Ishikawa (cell line): ENCODE measurements around the gene ATP5MC2.

Source experiments
- EP300 ChIP-seq: IDR thresholded peaks from 2 replicates; pipeline ENCODE4 v1.6.1; 2012; ENCODE audit warnings: borderline replicate concordance
- TAF1 ChIP-seq: IDR thresholded peaks from 2 replicates; pipeline ENCODE4 v1.6.1; 2012; ENCODE audit warnings: low read depth, mild to moderate bottlenecking
- YY1 ChIP-seq: IDR thresholded peaks from 2 replicates; pipeline ENCODE4 v1.6.1; 2012; ENCODE audit warnings: low read depth

DNA sequence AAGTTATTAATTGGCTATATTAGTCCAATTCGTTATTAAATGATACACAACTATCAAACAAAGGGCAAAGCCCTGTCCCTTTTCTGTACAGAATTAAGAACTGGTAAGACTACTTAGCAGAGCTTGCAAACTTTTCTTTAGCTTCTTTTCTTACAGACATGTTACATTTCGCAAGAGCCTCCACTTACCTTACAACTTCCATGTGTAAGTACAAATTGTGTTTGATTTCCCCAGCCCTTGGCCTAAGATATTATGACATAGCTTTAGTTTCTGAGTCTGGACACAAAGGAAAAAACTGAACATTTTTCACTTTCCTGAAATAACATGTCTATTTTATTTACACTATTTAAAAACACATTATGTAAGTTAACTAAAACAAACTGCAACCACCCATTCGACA is 51.4 kb downstream of the ATP5MC2 start:
- TF ChIP-seq EP300 (no peak), TAF1 (no peak), YY1 (no peak)
